ENCODE results near the gene SNED1.

The SNED1 gene

DNA sequence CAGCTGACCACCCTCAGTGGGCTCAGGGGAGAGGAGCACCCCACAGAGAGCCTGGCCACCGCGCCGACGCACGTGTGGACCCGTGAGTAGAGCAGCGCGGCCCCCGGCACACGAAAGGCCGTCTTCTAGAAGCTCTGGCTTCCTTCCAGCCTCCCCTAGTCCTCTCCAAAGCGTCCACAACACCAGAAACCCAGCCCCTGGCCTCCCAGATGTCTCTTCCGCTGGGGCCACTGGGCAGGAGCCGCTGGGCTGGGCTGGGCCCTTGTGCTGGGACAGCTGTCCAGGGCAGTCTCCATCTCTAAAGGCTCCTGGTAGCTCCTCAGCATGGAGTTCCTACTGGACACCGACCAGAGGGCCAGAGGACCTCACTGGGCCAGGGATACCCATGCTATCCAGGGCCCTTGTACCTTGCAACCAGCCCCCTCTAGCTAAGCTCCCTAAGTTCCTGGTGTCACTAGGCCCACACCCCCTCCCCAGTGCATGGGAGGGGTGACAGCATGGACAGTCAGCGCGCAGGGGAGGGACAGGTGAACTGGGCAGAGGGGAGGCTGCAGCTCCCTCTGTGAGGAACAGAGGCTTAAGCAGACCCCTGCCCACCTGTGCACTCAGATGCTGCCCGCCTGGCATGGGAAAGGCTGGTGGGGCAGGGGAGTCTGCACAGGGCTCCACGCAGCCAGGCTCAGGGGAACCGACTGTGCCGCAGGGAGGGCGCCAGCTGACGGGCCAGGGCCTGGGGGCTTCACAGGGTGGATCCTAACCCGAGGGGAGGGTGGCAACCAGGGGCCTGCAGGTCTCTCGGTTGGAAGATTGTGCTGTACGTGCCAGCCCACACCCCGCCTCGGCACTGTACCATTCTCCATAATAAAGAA lies 70.8 kb downstream of the SNED1 start:
- DNase-seq: no peak

DNA sequence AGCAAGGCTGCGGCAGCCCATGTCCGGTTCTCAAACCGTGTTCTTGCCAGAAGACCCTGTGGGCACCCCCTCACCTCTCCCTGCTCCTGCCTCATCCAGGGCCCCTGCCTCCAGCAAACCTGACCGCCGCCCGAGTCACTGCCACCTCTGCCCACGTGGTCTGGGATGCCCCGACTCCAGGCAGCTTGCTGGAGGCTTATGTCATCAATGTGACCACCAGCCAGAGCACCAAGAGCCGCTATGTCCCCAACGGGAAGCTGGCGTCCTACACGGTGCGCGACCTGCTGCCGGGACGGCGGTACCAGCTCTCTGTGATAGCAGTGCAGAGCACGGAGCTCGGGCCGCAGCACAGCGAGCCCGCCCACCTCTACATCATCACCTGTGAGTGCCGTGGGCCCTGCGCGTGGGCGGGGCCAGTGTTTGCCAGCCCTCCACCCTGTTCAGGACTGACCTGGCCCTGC lies 71.4 kb downstream of the SNED1 start:
- no peak for DNase-seq

DNA sequence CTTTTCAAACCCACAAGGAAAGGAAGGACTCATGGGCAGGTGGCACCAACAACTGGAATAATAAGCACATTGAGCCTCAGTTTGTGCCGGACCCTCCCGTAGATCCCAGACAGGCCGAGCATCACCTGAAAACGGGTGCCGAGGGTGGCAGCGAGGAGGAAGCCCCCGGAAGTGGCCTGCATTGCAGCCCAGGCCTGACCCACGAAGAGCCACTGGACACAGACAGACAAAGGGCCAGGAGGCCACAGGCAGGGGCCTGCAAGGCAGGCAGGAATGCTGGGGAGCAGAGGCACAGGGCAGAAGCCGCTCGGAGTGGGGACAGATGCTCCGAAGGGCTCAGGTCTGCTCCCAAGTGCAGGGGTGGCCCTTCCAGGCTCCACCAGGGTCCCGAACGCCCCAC lies 71.9 kb downstream of the SNED1 start:
- no peak for DNase-seq

DNA sequence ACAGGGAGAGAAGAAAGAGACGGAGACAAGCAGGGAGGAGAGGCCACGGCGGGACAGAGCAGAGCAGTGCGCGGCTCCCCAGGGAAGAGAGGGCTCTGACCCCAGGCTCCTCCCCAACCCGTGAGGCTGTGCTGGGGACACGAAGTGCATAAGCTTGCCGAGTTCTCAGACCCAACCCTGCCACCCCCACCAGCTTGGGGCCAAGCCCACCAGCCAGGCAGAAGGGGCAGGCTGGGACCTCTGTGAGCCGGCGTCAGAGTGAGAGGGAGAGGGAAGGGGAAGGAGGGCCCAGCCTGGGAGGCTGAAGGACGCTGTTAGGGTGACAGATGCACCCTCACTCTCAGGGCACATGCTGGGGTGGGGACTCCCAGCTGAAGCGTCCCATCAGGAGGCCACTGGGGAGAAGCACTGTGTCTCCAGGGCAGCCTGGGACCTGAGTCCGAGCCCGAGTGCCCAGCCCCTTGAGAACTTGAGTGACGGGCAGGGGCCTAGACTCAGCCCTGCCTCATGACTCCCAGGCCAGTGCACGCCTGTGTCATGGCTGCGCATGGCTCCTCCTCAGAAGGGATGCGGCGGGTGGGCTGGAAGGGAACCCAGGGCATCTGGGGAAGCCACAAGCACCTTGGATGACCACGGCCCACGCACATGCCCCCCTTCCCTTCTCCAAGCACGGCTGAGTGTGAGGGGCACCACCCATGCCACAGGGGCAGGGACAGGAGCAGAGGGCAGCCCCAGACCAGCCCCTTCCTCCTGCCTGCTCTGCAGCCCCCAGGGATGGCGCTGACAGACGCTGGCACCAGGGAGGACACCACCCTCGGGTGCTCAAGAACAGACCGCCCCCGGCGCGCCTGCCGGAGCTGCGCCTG lies 72.6 kb downstream of the SNED1 start:
- no peak for DNase-seq

DNA sequence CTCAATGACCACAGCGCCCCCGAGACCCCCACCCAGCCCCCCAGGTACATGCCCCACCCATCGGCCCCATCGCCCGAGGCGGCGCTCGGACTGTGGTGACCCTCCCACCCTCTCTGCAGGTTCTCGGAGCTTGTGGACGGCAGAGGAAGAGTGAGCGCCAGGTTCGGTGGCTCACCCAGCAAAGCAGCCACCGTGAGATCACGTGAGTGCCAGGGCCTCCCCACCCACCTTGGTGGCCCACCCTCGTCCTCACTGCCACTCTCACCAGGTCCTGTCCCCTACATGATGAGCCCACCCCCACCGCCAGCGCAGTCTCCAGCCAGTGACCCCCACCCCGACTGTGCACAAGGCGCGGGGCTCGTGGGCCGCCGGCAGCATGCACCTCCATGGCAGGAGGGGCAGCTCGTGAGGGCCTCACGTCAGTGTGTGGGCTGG lies 73.3 kb downstream of the SNED1 start:
- no peak for DNase-seq

DNA sequence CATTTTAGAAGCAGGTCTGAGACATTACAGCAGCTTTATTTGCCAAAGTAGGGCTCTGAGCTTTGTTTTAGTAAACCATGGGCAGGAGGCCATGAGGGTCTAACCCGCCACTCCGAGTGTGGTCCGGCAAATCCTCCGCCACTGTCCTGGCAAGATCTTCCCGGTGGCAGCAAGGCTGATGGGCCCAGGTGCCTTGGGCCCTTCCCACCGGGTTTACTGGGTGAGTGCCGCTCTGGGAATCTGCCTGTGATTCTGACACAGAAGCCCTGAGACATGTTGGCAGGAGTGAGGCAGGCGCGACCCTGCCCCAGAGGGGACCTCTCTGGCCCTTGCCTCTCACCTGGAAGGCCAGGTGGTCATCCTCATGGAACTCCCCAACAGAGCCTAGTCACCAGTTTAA lies 73.7 kb downstream of the SNED1 start:
- no peak for DNase-seq

DNA sequence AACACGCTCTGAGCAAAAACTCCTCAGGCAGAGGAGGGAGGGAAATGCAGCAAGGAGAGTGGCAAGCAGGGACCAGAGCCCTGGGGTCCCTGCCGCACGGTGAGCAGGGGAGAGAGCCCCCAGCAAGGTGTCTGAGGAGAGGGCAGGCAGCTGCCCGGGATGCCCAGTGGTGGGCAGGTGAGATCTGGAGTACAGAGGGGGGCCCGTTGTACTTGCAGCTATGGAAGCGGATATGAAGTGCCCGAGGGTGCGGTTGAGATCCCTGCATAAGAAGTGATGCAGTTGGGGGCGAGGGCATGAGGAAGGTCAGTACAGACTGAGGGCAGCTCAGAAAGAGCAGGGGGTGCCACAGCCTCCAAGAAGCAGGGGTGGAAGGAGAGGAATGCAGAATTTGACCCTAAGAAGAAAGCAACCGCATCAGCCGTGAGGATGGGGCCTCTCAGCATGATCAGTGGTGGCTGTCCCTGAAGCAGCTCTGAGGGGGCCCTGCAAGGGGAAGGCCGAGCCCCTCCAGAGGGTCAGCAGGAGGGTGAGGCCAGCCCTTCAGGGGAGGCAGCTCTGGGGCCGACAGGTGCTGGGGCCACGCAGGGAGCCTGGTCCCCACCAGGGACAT lies 74.2 kb downstream of the SNED1 start:
- DNase-seq: no peak

DNA sequence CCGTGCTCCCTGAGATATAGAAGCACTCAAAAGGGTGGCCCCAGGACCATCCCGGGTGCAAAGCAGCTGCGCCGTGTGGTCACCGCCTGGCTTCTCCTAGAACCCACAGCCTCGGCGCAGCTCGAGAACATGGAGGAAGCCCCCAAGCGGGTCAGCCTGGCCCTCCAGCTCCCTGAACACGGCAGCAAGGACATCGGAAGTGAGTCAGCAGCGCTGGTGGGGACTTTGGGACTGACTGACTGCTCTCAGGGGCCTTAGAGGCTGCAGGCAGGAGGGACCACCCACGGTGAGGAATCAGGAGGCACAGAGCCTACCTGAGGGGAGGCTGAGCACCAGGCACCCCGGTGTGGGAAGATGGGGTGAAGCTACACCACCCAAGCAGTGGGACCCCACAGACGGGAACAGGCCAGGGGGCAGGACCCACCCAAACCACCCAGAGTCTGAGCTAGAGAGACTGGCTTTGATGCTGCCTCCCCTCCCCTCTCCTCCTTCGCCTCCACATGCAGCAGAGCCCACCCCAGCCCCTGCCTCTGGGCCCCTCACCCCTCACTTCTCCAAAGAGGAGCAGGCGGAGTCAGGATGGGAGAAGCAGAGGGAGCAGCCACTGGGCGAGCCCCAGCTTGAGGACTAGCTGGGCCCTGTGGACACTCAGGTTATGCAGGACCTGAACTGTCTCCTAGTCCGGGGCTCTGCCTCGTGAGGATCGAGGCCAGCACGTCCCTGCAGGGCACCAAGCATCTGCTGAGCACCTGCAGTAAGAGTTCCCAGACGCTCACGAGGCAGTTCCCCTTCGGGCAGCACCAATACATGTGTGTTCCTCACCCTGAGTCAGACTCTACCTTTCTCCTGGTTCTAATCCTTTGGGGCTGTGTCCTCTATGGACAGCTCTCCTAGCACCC lies 75.0 kb downstream of the SNED1 start:
- no peak for DNase-seq

DNA sequence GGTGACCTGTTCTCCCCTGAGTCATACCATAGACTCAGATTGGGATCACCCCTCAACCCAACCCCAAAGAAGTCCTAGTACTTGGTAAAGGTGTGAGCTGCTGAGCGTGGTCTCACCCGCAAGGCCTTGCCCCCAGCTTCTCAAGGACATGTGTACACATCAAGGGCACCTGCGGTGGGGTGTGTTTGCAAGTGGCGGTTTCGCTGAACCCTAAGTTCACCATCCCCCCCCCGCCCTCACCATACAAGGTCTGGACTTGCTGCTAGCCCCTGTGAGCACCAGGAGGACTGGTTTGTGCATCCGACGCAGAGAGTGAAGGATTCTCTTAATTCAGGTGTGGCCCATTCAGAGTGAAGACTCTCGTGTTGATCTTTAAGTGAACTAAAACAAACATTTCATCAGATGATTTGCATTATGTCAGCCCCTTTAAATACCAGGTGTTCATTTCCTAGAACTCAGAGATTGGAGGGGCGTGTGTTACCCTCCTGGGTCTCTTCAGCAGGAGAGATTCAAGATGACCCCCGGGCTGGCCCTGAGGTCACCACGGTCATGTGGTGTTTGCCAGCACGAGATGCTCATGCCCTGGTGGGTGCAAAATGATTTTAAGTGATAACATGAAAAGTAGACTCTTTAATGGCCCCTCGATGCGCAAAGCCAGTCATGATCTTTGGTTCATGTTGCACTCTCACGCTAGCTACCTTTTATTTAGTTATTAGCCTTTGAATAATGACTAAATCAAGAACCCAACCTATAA lies 75.8 kb downstream of the SNED1 start:
- no peak for DNase-seq

DNA sequence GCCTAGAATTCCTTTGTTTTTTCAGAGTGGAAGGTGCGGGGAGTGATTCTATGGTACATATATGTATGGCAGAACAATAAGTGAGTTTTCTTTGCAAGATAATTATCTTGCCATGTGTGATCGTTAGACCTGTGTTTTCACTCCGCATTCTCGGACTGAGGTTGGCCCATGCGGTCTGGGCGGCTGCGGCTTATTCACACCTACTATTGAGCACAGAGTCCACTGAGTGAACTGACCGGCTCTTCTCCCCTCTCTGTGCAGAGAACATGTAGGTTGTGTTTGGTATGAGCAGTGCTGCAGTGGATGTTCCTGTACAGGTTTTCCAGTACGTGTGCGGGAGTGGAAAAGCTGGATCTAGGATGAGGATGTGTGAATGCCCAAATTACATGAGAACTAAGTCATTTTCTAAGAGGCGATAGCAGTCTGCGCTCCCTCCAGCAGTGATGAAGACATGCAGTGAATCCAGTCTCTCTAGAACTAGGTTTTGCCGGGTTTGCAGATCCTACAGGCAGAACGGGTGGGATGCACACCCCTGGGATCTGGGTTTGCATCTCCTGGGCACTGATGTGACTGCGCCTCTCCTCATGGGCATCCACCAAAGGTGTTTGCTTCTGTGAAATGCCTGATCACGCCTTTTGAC lies 76.6 kb downstream of the SNED1 start:
- DNase-seq: no peak

DNA sequence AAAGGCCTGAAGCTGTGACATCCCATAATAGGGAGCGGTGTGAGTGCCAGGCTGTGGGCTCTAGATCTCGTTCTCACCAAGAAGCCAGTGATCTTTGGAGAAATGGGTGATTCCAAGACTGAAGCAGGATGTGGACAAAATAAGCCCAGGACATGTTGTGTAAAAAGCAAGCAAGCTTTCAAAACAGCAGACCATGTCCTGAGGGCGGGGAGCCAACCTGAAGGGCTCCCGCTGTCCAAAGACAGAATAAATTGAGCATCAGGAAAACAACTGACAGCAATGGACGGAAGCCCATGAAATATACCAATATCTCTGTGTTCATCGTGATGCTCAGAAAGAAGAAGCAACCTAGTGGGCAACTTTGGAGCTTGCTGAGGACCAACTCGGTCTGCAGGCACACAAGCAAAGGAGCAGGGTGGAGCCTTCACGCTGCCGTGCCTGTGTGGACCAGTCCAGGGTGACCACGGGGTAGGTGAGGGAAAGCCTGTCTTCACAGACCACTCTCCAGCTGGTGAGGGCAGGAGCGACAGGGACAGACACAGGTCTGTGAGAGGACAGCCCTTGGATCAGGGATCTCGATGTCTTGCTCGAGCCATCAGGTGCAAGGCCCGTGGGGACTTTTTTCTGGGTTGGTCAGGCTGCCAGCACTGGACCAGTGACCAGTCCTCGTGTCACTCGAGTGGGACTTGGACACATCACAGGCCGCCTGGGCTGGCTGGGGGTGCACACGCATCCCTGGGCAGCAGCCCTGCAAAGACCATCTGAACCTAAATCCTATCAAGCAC lies 82.2 kb downstream of the SNED1 start:
- DNase-seq: no peak

DNA sequence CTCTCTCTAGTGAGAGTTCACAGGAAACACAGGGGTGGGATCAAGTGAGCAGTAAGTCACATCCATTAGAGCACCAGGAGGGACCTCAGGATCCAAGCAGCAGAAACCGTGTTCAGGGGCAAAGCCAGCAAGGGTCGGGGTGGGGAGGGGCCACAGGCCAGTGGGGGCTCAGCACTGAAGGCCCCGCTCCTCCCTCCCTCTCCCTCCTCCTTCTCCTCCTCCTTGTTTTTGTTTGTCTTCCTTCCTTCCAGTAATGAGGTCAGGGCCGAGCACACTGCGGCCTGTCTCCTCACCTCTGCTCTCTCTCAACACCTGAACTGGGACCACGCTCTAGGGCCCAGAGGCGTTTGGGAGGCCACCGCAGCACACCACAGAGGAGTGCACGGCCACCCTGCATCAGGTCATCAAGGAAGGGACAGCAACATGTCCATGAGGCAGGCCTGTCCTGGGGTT lies 82.8 kb downstream of the SNED1 start:
- no peak for DNase-seq

DNA sequence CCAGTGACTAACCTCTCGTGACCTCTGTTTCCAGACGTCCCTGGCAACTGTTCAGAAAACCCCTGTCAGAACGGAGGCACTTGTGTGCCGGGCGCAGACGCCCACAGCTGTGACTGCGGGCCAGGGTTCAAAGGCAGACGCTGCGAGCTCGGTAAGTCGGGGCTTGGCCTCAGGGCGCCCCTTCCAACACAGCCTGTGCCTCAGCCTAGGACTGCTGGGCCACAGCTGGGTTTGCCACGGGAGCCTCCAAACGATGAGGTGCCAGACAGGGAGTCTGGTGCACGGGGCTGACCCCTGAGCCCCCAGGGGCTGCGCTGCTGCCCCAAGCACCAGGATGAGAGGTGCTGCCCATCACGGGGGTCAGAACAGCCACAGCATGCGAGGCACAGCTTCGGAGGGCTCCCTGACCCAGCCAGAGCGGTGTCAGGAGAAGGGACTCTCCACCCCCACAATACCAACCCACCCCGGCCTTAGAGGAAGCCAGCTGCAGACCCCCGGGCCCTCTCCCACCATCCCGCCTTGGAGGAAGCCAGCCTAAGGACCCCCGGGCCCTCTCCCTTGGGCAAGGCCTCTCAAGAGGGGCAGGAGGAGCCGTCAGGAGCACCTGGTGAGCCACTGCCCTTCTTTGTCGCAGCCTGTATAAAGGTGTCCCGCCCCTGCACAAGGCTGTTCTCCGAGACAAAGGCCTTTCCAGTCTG lies 83.4 kb downstream of the SNED1 start:
- DNase-seq: no peak

DNA sequence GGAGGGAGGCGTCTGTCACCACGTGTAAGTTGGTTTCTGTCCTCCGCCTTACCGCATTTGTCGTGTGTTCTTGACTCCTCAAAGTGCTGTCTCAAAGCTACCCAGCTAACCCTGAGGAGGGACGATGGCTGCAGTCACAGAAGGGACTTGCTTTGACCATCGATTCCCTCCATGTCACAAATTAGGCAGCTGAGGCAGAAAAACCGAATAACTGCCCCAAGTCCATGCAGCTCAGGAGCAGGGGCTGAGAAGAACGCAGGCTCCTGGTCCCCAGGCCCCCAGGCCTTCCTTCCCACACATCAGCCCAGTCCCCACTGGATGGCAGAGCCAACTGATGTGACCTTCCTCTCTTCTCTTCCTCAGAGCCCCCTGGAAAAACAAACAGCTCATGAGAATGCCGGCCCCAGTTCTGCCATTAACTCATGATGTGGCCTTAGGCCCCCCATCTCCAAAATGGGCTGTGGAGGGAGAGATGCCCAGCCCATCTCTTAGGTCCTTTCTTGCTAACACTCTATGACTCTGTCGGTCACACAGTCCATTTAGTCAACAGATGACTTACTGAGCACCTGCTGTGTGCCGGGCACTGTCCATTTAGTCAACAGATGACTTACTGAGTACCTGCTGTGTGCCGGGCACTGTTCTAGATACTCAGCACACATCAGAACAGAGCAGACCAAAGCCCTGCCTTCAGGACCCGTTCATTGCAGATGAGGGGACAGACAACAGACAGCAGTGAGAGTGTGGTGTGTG lies 84.1 kb downstream of the SNED1 start:
- no peak for DNase-seq

DNA sequence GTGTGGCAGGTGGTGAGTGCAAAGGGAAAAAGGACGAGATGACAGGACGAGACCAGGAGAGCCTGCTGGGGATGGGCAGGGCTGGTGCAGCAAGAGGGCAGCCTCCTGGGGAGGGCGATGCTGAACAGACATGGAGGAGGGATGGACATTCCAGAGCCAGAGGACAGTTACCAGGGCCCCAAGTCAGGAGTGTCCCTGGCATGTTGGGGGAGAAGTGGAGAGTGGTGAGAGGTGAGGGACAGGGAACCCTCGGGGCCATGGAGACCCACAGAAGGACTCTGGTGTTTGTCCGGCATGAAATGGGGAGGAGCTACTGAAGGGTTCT lies 84.6 kb downstream of the SNED1 start:
- no peak for DNase-seq

DNA sequence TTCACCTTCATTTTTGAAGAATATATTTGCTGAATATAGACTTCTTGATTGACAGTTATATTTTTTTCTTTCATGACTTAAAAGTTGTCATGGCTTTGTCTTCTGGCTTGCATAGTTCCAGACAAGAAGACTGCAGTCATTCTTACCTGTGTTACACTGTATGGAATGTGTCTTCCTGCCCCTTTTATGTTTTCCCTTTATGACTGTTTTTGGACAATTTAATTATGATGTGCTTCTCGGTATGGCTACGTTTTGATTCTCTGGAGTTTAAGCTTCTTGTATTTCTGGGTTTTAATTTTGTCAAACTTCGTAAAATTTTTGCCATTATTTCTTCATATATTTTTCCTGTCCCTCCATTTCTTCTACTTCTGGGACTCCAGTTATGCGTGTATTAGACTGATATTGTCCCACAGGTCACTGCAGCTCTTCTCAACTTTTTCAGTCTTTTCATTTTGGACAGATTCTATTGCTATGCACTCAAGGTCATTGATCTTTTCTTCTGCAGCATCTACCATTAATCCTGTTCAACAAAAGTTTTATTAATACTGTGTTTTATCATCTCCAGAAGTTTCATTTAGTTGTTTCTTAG lies 86.5 kb downstream of the SNED1 start:
- DNase-seq: no peak

DNA sequence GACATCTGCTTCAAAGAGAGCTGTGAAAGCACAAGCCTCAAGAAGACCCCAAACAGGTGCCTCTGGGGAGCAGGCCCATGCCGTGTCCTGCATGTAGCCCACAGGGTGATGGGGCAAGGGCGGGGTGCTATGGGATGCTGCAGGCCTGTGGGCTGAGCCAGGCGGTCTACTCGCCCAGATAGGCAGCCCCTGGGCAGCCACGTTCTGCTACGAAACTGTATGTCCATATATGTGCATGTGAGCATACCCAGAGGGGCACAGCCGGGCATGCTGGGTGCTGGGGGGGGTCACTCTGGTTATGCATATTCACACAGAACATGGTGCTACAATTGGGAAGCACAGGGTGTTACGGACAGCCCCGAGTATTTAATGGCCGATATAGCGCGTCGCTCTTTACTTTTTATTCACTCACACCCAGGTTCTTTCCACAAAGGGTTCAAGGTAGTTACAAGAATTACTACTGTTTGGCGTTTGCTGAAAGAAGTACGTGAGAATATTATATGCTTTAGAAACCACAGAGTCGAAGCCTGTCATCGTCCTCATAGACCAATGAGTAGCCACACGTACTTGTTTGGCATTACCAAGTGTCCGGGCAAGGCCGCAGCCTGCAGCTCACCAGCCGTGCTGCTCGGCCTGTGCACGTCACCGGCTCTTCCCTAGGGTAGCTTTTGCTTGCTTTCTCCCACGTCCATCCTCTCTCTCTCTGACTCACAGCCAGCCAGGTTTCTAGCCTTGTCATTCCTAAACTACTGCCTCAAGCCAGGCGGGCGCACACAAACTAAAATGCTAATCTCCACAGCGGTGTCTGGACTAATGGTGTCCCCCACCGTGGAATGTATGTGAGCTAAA lies 89.2 kb downstream of the SNED1 start:
- DNase-seq: no peak

Measured in inflammatory macrophage (primary cell).